Endodermal cell (in vitro differentiated cells): ENCODE results near the gene DPP10. TPM values are rescaled to one million over a fixed set of nuclear protein-coding genes. Genes with fewer than 3 reads are reported as not detected.

Source experiments
- DNase-seq: peaks from one replicate; pipeline ENCODE4 v3.0.0-alpha.2; 2017
- H3K27ac ChIP-seq: 2 replicates; pipeline ENCODE4 v1.5.1; 2013; ENCODE audit warnings: mild to moderate bottlenecking, low read depth, low read length, moderate library complexity
- H3K27me3 ChIP-seq: 2 replicates; pipeline ENCODE4 v1.6.1; 2013; ENCODE audit warnings: mild to moderate bottlenecking, low read length, moderate library complexity; ENCODE audit not compliant: insufficient read depth, control insufficient read depth, poor library complexity, severe bottlenecking
- H3K36me3 ChIP-seq: 2 replicates; pipeline ENCODE4 v1.7.0; 2013; ENCODE audit warnings: mild to moderate bottlenecking, low read length, moderate library complexity; ENCODE audit not compliant: control insufficient read depth, insufficient read depth
- H3K4me1 ChIP-seq: one replicate; pipeline ENCODE4 v1.7.0; 2013; ENCODE audit warnings: low read length; ENCODE audit not compliant: control insufficient read depth, insufficient read depth
- H3K4me3 ChIP-seq: 2 replicates; pipeline ENCODE4 v1.5.1; 2013; ENCODE audit warnings: mild to moderate bottlenecking, low read length, moderate library complexity
- H3K9ac ChIP-seq: 2 replicates; pipeline ENCODE4 v1.6.1; 2013; ENCODE audit warnings: mild to moderate bottlenecking, low read length, moderate library complexity; ENCODE audit not compliant: poor library complexity, severe bottlenecking; ENCODE audit errors: extremely low read depth
- H3K9me3 ChIP-seq: 2 replicates; pipeline ENCODE4 v1.6.1; 2013; ENCODE audit warnings: mild to moderate bottlenecking, low read length, moderate library complexity; ENCODE audit not compliant: control insufficient read depth
- H3K27ac Mint-ChIP-seq: 2 replicates; pipeline ENCODE4 v1.8.0; 2020; ENCODE audit warnings: mixed read lengths
- H3K27me3 Mint-ChIP-seq: 2 replicates; pipeline ENCODE4 v1.8.0; 2021; ENCODE audit warnings: mild to moderate bottlenecking, mixed read lengths; ENCODE audit not compliant: insufficient read depth
- H3K36me3 Mint-ChIP-seq: 2 replicates; pipeline ENCODE4 v1.8.0; 2020; ENCODE audit warnings: low read depth, mixed read lengths
- H3K4me1 Mint-ChIP-seq: 2 replicates; pipeline ENCODE4 v1.8.0; 2020; ENCODE audit warnings: mixed read lengths
- H3K4me3 Mint-ChIP-seq: 2 replicates; pipeline ENCODE4 v1.8.0; 2020; ENCODE audit warnings: mild to moderate bottlenecking, moderate library complexity, mixed read lengths
- H3K9me3 Mint-ChIP-seq: 2 replicates; pipeline ENCODE4 v1.8.0; 2020; ENCODE audit warnings: mild to moderate bottlenecking, mixed read lengths
- CTCF ChIP-seq: fragments of 200-600 bp; sonication (generic); conservative IDR thresholded peaks from 2 replicates; pipeline ENCODE4 v1.5.0; 2021; ENCODE audit warnings: antibody characterized with exemption, mild to moderate bottlenecking
- WGBS, 2 experiments: methylation state at CpG; one replicate each; pipeline versions ENCODE4 v1.1.5 to v1.1.7; 2013; ENCODE audit warnings: missing lambda C conversion rate in 2 of 2, mixed read lengths in 1 of 2; ENCODE audit not compliant: insufficient coverage in 1 of 2, insufficient read length in 1 of 2; 5-methylcytosine and 5-hydroxymethylcytosine counted together
- total RNA-seq, 2 donors: library from RNA; stranded (reverse); fragmentation: NEBNext Ultra II Directional in 1 of 2; extraction: Animal tissue kit (Norgen Biotek cat#: 25700) in 1 of 2; gene quantifications; 2 replicates in 1 of 2; 3 replicates in 1 of 2; pipeline ENCODE4 v1.2.1, GENCODE V29; 2021

The DPP10 gene
- total RNA-seq, 2 donors from 2014 or later = 8.2 to 19.2 TPM

GRCh38 chr2:115610888-115611287 is 1168.4 kb downstream of the DPP10 start:
- Histone ChIP-seq H3K9me3 (no peaks in the 10 kb centered on the region), H3K4me1 (no peaks in the 10 kb centered on the region), H3K36me3 (no peaks in the 10 kb centered on the region), H3K4me3 (no peak overlapping the region), H3K27ac (no peak overlapping the region), H3K9ac (no peak overlapping the region), H3K27me3 (no peaks in the 10 kb centered on the region)
- TF ChIP-seq CTCF = no peak
- no peak for DNase-seq
- Mint-ChIP-seq H3K9me3 (no peaks in the 10 kb centered on the region), H3K36me3 (no peaks in the 10 kb centered on the region), H3K4me1 (no peaks in the 10 kb centered on the region), H3K4me3 (no peak overlapping the region), H3K27me3 (no peaks in the 10 kb centered on the region), H3K27ac (no peak overlapping the region)
- WGBS, 2 experiments = 96 to 100% methylated on average over 1 to 3 of the region's 3 CpGs

DNA sequence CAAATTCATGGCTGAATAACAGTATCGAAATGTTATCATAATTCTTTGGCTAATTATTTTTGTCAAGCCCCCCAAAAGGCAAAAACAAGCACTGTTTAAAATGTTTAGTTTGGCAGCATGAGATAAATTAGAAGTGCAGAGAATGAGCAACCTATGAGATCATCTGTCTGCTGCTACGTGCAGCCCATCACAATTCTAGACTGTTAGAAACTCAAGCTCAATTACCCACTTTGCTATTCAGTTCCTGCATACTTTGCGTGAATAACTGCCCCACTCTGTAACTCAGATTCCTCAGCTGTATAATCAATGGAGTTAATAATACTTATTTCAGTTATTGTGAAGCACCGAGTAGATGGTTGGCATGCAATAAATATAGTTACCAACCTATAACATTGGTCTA is 1181.9 kb downstream of the DPP10 start:
- H3K27ac ChIP-seq = no peak overlapping the region
- no peak for DNase-seq
- Mint-ChIP-seq H3K4me3 (no peak overlapping the region), H3K9me3 (peaks cover under 1% of the 10 kb centered on the region), H3K27me3 (no peaks in the 10 kb centered on the region), H3K27ac (no peak overlapping the region), H3K36me3 (no peaks in the 10 kb centered on the region), H3K4me1 (no peaks in the 10 kb centered on the region)
- TF ChIP-seq CTCF = no peak
- no peaks in the 10 kb centered on the region for H3K27me3 ChIP-seq
- WGBS, 2 experiments = 40 to 100% methylated on average over 1 to 3 of the region's 4 CpGs
- H3K36me3 ChIP-seq = no peaks in the 10 kb centered on the region
- H3K9me3 ChIP-seq = no peaks in the 10 kb centered on the region
- H3K4me1 ChIP-seq = no peaks in the 10 kb centered on the region
- H3K9ac ChIP-seq = no peak overlapping the region
- no peak overlapping the region for H3K4me3 ChIP-seq

DNA sequence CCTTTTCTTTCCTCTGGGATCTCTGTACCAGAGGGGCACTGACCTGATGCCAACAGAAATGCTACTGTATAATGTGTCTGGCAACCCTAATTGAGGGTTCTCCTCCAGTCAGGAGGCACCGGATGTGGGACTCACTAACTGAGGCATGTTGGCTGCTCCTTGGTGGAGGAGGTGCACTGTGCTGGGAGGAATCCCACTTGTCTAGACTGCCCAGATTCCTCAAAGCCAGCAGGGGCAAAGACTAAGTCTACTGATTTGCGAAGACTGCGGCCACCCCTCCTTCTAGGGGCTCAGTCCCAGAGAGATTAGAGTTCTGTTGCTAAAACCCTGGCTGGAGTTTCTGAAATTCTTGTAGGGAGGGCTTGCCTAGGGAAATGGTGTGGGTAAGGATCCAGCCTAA is 1192.1 kb downstream of the DPP10 start:
- no peak for DNase-seq

More for the DNA sequence above, 1192.1 kb downstream of the DPP10 start:
- Histone ChIP-seq H3K27ac (no peak overlapping the region), H3K9me3 (peaks cover 13% of the 10 kb centered on the region), H3K36me3 (no peaks in the 10 kb centered on the region), H3K4me1 (peaks cover 8% of the 10 kb centered on the region), H3K27me3 (no peaks in the 10 kb centered on the region), H3K9ac (no peak overlapping the region), H3K4me3 (no peak overlapping the region)
- no peaks in the 10 kb centered on the region for H3K4me1 Mint-ChIP-seq
- no peak overlapping the region for H3K27ac Mint-ChIP-seq
- no peak overlapping the region for H3K4me3 Mint-ChIP-seq
- H3K27me3 Mint-ChIP-seq = no peaks in the 10 kb centered on the region
- WGBS, 2 experiments = 90 to 94% methylated on average over 3 of the region's 3 CpGs
- H3K36me3 Mint-ChIP-seq = peaks cover 2% of the 10 kb centered on the region
- TF ChIP-seq CTCF = no peak
- peaks cover 24% of the 10 kb centered on the region for H3K9me3 Mint-ChIP-seq
